ENCODE measurements around the gene ACP1.

DNA sequence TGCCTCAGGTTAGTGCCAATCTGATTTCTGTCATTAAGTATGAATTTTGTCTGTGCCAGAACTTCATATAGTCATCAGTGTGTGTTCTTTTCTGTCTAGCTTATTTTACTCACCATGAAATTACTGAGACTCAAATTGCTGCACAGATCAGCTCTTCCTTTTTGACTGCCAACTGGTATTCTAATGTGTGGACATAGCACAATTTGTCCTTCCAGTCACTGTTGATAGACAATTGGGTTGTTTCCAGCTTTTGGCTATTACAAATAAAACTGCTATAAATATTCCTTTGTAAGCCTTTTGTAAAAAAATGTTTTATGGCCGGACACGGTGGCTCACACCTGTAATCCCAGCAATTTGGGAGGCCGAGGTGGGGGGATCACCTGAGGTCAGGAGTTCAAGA lies 8.7 kb upstream of the ACP1 start:
- TF ChIP-seq, protein P1, sequence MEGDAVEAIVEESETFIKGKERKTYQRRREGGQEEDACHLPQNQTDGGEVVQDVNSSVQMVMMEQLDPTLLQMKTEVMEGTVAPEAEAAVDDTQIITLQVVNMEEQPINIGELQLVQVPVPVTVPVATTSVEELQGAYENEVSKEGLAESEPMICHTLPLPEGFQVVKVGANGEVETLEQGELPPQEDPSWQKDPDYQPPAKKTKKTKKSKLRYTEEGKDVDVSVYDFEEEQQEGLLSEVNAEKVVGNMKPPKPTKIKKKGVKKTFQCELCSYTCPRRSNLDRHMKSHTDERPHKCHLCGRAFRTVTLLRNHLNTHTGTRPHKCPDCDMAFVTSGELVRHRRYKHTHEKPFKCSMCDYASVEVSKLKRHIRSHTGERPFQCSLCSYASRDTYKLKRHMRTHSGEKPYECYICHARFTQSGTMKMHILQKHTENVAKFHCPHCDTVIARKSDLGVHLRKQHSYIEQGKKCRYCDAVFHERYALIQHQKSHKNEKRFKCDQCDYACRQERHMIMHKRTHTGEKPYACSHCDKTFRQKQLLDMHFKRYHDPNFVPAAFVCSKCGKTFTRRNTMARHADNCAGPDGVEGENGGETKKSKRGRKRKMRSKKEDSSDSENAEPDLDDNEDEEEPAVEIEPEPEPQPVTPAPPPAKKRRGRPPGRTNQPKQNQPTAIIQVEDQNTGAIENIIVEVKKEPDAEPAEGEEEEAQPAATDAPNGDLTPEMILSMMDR (IDR thresholded peaks at IDR 0.05), result no peak
- TF ChIP-seq, protein P2, sequence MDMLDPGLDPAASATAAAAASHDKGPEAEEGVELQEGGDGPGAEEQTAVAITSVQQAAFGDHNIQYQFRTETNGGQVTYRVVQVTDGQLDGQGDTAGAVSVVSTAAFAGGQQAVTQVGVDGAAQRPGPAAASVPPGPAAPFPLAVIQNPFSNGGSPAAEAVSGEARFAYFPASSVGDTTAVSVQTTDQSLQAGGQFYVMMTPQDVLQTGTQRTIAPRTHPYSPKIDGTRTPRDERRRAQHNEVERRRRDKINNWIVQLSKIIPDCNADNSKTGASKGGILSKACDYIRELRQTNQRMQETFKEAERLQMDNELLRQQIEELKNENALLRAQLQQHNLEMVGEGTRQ (IDR thresholded peaks at IDR 0.05; ENCODE audit: borderline replicate concordance, low read depth, low read length), result no peak
- TF ChIP-seq FOXM1 (IDR thresholded peaks at IDR 0.05; ENCODE audit: low read depth) (no peak), EP300 (IDR thresholded peaks at IDR 0.05; ENCODE audit: borderline replicate concordance in 1 of 2, low read depth in 1 of 2, low read length in 1 of 2) (no peak), SIN3A (IDR thresholded peaks at IDR 0.05; ENCODE audit: borderline replicate concordance, low read depth, low read length) (no peak), NFIC (IDR thresholded peaks at IDR 0.05; ENCODE audit: borderline replicate concordance) (no peak), RAD21 (IDR thresholded peaks at IDR 0.05; ENCODE audit: low read length) (no peak), TAF1 (IDR thresholded peaks at IDR 0.05; ENCODE audit: borderline replicate concordance, low read depth, low read length) (no peak), POLR2AphosphoS5 (IDR thresholded peaks at IDR 0.05; ENCODE audit: low read depth, low read length) (no peak), EZH2phosphoT487 (IDR thresholded peaks at IDR 0.05; ENCODE audit: borderline replicate concordance, low read depth) (no peak)
- TF ChIP-seq, protein P3, sequence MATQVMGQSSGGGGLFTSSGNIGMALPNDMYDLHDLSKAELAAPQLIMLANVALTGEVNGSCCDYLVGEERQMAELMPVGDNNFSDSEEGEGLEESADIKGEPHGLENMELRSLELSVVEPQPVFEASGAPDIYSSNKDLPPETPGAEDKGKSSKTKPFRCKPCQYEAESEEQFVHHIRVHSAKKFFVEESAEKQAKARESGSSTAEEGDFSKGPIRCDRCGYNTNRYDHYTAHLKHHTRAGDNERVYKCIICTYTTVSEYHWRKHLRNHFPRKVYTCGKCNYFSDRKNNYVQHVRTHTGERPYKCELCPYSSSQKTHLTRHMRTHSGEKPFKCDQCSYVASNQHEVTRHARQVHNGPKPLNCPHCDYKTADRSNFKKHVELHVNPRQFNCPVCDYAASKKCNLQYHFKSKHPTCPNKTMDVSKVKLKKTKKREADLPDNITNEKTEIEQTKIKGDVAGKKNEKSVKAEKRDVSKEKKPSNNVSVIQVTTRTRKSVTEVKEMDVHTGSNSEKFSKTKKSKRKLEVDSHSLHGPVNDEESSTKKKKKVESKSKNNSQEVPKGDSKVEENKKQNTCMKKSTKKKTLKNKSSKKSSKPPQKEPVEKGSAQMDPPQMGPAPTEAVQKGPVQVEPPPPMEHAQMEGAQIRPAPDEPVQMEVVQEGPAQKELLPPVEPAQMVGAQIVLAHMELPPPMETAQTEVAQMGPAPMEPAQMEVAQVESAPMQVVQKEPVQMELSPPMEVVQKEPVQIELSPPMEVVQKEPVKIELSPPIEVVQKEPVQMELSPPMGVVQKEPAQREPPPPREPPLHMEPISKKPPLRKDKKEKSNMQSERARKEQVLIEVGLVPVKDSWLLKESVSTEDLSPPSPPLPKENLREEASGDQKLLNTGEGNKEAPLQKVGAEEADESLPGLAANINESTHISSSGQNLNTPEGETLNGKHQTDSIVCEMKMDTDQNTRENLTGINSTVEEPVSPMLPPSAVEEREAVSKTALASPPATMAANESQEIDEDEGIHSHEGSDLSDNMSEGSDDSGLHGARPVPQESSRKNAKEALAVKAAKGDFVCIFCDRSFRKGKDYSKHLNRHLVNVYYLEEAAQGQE (IDR thresholded peaks at IDR 0.05; ENCODE audit: low read depth, low read length), result no peak
- TF ChIP-seq, protein P4, sequence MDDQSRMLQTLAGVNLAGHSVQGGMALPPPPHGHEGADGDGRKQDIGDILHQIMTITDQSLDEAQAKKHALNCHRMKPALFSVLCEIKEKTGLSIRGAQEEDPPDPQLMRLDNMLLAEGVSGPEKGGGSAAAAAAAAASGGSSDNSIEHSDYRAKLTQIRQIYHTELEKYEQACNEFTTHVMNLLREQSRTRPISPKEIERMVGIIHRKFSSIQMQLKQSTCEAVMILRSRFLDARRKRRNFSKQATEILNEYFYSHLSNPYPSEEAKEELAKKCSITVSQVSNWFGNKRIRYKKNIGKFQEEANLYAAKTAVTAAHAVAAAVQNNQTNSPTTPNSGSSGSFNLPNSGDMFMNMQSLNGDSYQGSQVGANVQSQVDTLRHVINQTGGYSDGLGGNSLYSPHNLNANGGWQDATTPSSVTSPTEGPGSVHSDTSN (IDR thresholded peaks at IDR 0.05), result no peak
